Activated T-cell treated with anti-CD3 and anti-CD28 coated beads for 48 hours (primary cell): ENCODE data around the gene JAKMIP1.
"Not testable (repeated sequence)": the region's sequence is repeated elsewhere in the genome, so short reads cannot be mapped to it uniquely, and the experiment has no call there.

Source experiments
- DNase-seq: peaks from one replicate; pipeline ENCODE4 v3.0.0-alpha.2; 2020; ENCODE audit warnings: low read depth

The JAKMIP1 gene

GRCh38 chr4:6013564-6013963, 186.8 kb downstream of the JAKMIP1 start:
- no peak for DNase-seq

GRCh38 chr4:6012200-6012599, 188.1 kb downstream of the JAKMIP1 start:
- DNase-seq = no peak

DNA sequence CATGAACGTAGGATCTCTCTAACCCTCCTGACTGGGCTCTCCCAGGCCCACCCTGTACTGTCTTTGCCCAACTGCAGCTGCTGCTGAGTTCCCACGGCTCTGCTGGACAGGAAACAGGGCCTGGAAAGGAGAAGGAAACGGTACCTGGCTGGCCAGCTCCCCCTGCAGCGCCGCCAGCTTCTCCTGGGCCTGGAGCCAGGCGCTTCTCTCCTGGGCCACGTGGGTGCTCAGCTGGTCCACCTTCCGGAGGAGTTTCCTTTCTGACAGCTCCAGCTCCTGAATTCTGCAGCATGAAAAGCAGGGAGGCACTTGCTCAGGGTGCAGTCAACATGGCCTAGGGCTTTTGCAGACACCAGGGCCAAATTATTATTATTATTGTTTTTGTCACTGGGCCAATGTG, 188.7 kb downstream of the JAKMIP1 start:
- DNase-seq = no peak

DNA sequence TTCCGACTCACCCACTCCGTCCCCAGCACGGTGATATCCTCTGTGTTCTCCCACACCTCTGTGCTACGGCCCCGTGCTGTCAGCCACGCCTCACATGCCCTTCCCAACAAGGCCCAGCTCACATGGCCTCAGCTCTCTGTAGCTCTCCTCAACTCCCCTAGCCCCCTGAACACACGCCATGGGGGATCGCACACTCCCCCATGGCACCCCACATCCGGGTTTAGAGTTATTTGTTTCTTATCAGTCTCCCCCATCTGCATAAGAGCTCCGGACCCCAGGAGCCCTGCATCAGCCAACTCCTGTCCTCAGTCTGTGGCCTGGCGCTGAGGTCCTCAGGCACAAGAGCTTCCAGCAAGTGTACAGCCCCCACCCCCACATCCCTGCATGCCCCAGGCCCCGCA, 189.1 kb downstream of the JAKMIP1 start:
- no peak for DNase-seq

DNA sequence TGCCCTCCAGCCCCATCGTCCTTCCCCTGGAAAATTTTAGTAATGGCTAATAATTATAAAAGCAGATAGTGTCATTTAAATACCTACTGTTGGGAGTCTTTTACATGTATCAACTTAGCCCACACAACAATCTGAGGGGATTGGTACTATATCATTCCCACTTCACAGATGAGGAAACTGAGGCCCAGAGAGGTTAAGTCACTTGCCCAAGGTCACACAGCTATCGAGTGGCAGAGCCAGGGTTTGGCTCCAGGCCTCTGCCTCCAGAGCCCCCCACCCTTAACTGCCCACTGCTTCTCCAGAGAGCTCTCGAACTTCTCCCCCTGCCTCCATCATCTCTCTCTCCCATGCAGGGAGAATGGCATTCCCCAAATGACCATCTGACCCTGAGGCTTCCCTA, 189.6 kb downstream of the JAKMIP1 start:
- DNase-seq = no peak

DNA sequence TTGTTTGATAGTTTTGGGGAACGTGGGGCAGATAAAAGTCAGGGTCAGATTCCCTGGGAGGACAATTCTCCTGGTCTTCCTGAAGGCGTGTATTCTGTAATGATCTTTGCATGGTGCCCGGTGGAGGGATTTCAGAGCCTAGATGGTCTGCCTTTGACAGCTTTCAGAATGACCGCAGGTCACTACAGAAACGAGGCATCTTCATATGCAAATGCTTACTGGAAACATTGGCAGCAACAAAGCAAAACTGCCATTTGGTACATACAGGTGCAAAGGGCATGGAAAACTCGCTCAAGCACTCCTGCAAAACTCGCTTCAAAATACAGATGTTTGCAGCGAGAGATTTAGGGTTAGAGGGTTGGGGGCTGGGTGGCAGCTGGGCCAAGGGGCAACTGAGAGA, 190.9 kb downstream of the JAKMIP1 start:
- no peak for DNase-seq

- DNase-seq = no peak
These were observed 191.5 kb downstream of the JAKMIP1 start for GRCh38 chr4:6008766-6009385.

GRCh38 chr4:6008092-6008551, 192.2 kb downstream of the JAKMIP1 start:
- DNase-seq = no peak

DNA sequence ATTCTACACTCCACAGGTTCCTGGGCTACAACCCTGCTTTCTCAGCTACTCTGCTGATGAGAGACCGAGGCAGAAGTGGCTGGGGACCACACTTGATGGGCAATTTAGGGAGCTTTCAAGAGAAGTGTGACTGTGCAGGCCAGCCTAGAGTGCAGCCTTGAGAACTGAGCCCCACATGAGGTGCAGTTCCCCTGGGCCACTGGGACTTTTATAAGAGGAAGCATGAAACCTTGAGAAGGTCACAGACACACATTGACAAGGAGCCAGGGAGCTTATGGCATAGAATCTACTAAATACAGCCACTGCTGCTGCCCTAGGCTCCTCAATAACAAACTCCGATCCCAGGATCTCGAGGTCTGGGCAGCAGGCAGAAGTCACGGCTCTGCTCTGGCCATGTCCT, 195.2 kb downstream of the JAKMIP1 start:
- DNase-seq = no peak

- DNase-seq = not testable (repeated sequence)
These were observed 196.9 kb downstream of the JAKMIP1 start for GRCh38 chr4:6003485-6003884.

GRCh38 chr4:6002926-6003325, 197.4 kb downstream of the JAKMIP1 start:
- DNase-seq = no peak

- no peak for DNase-seq
These were observed 197.9 kb downstream of the JAKMIP1 start for GRCh38 chr4:6002492-6002833.

DNA sequence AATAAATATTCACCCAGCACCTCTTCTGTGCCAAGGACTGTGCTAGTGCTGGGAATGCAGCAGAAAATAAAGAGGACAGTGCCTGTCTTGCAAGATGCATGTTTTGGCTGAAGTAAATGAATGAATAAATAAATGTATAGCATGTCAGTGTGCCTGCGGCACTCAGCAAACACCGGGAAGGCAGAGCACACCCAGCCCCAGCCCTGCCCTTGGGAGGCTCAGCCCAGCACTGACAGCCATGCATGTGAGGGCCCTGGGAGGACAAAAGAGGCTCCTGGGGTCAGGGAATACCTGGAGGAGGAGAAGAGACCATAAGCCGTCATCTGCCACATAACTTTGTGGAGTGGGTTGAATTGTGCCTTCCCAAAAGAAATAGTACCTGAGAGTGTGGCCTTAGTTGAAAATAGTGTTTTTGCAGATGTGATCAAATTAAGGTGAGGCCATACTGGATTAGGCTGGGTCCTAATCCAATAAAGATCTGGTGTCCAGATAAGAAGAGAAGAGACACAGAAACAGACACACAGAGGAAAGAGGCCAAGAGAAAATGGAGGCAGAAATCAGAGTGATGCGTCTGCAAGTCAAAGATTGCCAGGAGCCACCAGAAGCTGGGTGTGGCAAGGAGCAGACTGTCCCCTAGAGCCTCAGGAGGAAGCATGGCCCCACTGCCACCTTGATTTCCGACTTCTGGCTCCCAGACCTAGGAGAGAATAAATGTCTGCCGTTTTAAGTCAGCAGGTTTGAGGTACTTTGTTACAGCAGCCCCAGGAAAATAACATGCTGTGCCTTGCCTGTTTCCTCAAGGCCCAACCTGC, 198.5 kb downstream of the JAKMIP1 start:
- no peak for DNase-seq

DNA sequence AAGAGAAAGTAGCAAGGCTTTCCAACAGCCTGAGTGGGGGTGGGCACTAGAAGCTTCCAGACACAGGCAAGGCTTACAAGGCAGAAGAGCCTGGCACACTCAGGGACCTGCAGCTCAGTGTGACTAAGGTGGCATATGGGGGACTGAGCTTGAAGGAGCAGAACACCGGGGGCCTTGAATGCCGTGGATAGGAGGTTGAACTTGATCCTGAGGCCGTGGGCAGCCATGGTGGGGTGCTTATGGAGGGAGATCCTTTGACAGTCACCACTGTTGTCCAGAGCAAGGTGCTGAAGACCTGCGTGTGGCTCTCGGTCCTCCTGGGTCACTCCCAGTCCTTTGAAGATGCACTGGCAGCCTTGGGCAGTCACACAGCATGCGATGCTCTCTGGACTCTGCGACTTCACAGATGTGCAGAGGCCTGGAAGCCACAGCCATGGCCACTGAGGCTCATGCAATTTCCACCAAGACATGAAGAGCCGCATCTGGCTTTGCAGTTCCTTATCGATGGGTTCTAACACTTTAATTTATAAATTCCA, 200.5 kb downstream of the JAKMIP1 start:
- no peak for DNase-seq

- DNase-seq = no peak
These were observed 201.0 kb downstream of the JAKMIP1 start for GRCh38 chr4:5999356-5999755.

GRCh38 chr4:5998333-5998936, 201.9 kb downstream of the JAKMIP1 start:
- DNase-seq = peak; percentile 29

- no peak for DNase-seq
These were observed 203.7 kb downstream of the JAKMIP1 start for GRCh38 chr4:5996641-5997040.

GRCh38 chr4:5995901-5996623, 204.3 kb downstream of the JAKMIP1 start:
- no peak for DNase-seq

GRCh38 chr4:5993876-5994811, 206.2 kb downstream of the JAKMIP1 start:
- DNase-seq = no peak

- DNase-seq = not testable (repeated sequence)
These were observed 207.0 kb downstream of the JAKMIP1 start for GRCh38 chr4:5993346-5993745.

DNA sequence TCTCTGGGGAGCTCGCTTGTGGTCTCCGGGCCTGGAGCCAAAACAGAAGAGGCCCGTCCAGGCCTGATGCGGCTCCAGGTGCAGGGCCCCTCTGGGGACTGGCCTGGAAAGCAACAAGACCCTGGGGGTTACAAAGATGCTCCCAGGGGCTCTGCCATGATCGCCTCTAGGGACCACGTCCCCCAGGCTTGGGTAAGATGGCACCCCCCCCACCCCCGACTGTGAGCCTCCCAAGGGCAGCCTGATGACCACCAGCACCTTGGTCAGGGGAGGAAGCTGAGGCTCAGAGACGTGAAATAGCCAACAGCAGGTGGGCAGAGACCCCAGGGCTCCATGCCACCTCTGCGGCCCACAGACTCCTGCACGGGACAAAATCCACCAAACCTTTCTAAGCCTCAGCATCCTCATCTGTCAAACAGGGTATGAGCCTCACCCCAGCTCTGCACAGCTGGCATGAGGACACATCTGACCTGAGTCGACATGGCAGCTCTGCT, 207.5 kb downstream of the JAKMIP1 start:
- DNase-seq = no peak
